ENCODE results near the gene LEKR1. TPM values are rescaled to one million over a fixed set of nuclear protein-coding genes. Genes with fewer than 3 reads are reported as not detected.

LEKR1 gene
- total and polyA plus RNA-seq, 2 of the 13 experiments (the other 11 are each of a cell fraction or from before 2014, with no cell fraction given), result 0.49 to 1.5 TPM

- TF ChIP-seq ZNF337 (CRISPR knock-in tag; IDR thresholded peaks at IDR 0.05; ENCODE audit: borderline replicate concordance, low read depth), result peak; percentile 98
- peak; percentile 42; the same call in 1 of the 2 replicates for TF ChIP-seq ZSCAN5A (CRISPR knock-in tag; IDR thresholded peaks at IDR 0.05; ENCODE audit: borderline replicate concordance)
- peak; percentile 15; the same call in 1 of the 2 replicates for TF ChIP-seq ZBED4 (CRISPR knock-in tag; IDR thresholded peaks at IDR 0.05; ENCODE audit: borderline replicate concordance)
- TF ChIP-seq BRF2 (CRISPR knock-in tag; IDR thresholded peaks at IDR 0.05), result 0 out of 2 replicates have a peak, but pooled peaks have one; percentile 54
- no peak for TF ChIP-seq PCBP2 (optimal IDR thresholded peaks at IDR 0.05; ENCODE audit: low read depth, low read length, poor library complexity, severe bottlenecking)
- no peak for TF ChIP-seq ZNF720 (CRISPR knock-in tag; IDR thresholded peaks at IDR 0.05)
- TF ChIP-seq ZNF652 (CRISPR knock-in tag; IDR thresholded peaks at IDR 0.05; ENCODE audit: borderline replicate concordance, low read depth), result 0 out of 2 replicates have a peak, but pooled peaks have one; percentile 9
- TF ChIP-seq THAP11 (CRISPR knock-in tag; IDR thresholded peaks at IDR 0.05), result peak; percentile 68
- peak; percentile 53; the same call in 1 of the 2 replicates for TF ChIP-seq GATAD1 (CRISPR knock-in tag; IDR thresholded peaks at IDR 0.05)
- no peak for TF ChIP-seq ZNF7 (CRISPR knock-in tag; IDR thresholded peaks at IDR 0.05)
- no peak; the same call in 1 of the 2 replicates for TF ChIP-seq SIX4 (CRISPR knock-in tag; IDR thresholded peaks at IDR 0.05)
- TF ChIP-seq NPAS2 (CRISPR knock-in tag; IDR thresholded peaks at IDR 0.05; ENCODE audit: borderline replicate concordance), result no peak
- no peak for TF ChIP-seq ZNF354B (CRISPR knock-in tag; IDR thresholded peaks at IDR 0.05)
- TF ChIP-seq HNRNPK (IDR thresholded peaks at IDR 0.05; ENCODE audit: low read depth, low read length, poor library complexity, severe bottlenecking), result no peak
- no peak for TF ChIP-seq JDP2 (CRISPR knock-in tag; IDR thresholded peaks at IDR 0.05; ENCODE audit: borderline replicate concordance)
- TF ChIP-seq TRIM22 (IDR thresholded peaks at IDR 0.05), result no peak
- no peak for TF ChIP-seq DNMT3B (CRISPR knock-in tag; conservative IDR thresholded peaks at IDR 0.05)
- 0 out of 2 replicates have a peak, but pooled peaks have one; percentile 13 for TF ChIP-seq ZNF17 (CRISPR knock-in tag; IDR thresholded peaks at IDR 0.05)
- no peak for TF ChIP-seq NR3C1 (CRISPR knock-in tag; IDR thresholded peaks at IDR 0.05)
- no peak for TF ChIP-seq JUNB (CRISPR knock-in tag; IDR thresholded peaks at IDR 0.05; ENCODE audit: borderline replicate concordance)
- TF ChIP-seq ISX (CRISPR knock-in tag; conservative IDR thresholded peaks at IDR 0.05), result no peak
- no peak for TF ChIP-seq ZNF432 (CRISPR knock-in tag; IDR thresholded peaks at IDR 0.05; ENCODE audit: borderline replicate concordance)
Observed at GRCh38 chr3:157088601-157089454, 262.7 kb downstream of the LEKR1 start (continued).
